ENCODE measurements around the gene SPTBN1.

Gene SPTBN1

DNA sequence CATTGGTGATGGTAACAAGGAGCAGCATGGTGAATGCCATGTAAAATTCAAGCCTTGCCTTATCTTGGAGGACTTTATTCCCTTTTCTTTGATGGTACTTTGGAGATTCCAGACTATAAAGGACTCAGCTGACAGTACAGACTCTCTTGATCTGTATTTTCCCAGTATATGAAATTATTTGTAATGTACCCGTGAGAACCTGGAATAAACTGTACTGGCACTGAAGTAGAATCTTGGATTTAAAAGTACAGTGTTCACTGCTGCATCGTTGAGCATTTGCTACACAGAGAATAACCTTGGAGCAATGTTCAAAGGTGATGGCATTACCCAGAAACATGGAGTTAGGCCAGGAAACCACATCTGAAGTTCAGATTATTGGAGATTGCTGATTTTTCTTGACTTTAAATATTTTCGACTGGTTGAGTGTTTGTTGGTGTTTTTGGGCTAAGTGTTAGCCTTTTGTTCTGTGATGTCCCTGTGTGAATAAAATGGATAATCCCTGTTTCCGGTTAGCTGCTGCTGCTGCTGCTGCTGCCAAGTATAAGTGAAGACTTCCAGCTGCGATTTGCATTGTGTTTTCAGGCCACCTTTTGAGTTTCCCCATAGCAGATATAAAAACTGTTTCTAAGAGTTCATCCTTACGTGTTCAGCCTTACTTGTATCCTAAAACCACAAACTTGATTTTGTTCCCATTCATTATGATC is 122.0 kb downstream of the SPTBN1 start:
- DNase-seq, result no peak

DNA sequence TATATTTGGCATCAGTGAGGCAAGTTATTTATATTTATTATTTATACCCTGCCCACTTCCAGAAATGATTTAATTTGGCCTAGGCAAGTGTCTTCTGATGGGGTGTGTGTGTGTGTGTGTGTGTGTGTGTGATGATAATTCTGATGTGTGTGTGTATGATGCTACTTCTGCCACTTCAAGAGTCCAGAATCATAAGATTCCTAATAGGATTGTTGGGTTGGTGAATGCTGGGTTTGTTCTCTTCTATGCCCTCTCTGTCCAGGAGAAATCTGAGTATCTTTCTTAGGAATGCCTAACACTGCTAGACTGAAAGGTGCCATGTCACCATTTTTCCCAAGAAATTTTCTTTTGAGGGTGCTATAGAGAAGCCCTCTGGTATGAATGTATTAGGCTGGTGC is 122.5 kb downstream of the SPTBN1 start:
- DNase-seq, result no peak

DNA sequence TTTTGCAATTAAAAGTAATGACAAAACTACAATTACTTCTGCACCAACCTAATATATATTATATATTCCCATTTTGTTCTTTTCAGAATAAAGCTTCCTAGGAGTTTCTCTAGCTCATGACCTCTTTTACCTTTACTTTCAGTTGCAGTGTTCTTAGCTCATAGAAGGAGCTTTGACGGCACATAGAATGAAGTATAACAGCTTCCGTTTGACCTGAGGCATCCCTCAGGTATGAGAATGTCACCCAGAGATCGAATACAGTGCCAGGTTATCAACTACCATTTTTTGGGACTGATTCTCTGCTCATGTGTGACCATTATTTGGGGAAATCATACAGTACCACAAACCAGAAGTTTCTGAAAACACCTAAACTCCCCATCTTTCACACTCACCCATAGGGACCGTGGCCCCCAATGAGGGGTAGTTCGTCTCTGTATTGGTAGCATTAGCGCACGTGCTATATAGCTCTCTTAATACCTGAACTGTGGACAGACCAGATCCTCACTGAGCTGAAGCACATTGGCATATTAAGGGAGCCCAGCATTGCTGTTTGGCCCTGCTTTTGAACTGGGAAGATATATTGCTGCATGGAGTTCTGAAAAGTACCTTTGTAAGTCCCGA is 123.0 kb downstream of the SPTBN1 start:
- no peak for DNase-seq

DNA sequence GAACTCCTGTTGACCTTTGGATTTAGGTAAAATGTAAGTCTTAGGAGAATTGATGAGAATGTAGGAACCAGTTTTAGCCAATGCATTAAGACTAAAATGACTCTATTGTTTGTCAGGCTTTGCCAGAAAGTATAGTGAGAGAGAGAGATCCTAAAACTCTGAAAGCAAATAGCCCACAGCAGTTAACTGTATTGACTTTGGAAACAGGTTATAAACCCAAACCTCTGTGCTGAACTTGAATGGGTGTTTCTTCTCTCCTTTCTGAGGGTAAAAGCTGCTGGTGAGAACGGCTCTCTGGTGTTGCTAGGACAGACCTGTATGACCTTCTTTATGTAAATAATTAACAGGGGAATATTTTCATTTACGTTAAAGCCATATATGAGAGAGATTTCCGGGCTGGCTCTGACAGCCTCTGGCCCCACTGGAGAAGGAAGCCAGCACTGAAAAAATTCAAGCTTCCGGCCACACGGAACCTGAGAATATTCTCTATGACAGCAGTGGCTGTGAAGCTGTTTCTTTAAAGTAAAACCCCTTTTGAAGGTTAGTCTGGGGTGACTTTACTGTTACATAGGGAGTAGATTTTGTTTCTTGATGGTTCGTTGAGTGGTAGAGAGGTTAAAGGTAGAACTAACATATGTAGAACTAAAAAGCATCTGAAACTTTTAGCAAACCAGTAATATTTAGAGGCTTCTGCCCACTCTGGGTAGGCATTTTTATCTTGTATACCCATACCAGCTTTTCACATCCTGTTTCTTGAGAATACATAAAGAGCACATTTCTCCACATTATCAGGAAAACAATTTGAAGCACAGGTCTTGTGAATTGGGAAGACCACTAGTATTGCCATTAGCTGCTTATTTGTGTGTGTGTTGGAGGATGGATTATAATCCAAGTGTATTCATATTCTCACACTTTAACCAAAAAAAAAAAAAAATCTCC is 123.8 kb downstream of the SPTBN1 start:
- DNase-seq, result no peak

DNA sequence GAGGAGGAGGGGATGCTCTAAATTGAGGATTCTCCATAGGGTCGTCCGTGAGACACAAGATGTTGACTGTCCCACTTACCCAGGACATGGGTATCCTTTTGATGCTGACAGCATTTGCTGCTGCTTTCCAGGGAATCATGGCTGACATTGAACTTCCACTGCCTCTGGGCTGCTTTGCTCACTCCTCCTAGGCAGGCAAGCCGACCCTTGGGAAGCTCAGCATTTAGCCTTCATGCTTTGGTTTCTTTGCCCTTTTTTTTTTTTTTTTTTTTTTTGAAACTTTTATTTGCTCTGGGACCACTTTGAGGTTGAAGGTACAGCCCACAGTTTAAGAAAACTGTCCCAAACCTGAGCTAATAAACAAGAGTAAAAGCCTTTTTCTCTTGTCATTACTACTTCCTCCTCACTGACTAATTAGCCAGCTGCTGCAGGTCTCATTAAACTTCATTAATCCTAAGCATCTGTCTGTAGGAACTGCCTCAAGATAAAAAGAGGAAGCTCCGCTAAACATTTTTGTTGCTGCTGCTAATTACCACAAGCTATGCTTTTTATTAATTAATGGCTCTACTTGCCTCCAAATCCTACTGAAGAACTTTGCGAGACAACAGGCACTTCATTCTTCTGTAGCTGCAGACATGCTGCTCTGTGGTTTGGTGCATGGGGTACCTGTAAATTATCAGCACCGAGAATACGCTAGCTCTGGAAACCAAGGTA is 125.4 kb downstream of the SPTBN1 start:
- DNase-seq, result no peak

DNA sequence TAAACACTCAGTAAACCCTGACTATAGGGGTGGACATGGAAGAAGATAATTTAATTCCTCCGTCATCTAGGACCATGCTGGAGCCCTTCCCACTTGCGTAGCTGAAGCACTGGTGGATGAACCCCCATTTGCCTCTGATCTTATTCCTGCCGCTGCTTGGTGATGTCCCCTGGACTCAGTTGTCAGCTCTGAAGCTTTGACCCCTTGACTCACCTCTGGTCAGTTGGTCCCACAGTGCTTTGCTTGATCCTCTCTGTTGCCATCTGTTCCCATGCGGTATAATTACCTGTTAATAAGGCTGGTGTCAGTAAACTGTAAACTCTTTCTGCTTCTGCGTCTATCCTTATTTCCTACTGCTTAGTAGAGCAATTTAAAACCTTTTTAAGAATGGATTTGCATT is 126.9 kb downstream of the SPTBN1 start:
- no peak for DNase-seq

DNA sequence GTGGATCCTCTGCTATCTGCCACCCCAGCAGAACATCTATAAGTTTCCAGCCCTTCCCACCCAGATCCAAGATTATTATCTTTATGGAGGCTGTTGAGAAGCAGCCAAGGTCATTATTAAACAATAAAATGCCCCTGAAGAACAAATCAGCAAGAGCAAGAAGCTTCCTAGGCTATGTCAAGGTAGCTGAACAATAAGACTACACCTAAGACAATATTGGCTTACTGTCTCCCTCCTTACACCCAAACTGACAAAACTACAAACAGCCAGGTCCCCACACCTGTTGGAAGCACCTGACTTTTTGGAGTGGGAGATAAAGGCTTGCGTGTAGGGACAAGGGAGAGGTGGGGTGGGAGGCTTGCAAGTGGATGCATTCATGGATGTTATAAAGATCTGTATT is 128.5 kb downstream of the SPTBN1 start:
- no peak for DNase-seq

DNA sequence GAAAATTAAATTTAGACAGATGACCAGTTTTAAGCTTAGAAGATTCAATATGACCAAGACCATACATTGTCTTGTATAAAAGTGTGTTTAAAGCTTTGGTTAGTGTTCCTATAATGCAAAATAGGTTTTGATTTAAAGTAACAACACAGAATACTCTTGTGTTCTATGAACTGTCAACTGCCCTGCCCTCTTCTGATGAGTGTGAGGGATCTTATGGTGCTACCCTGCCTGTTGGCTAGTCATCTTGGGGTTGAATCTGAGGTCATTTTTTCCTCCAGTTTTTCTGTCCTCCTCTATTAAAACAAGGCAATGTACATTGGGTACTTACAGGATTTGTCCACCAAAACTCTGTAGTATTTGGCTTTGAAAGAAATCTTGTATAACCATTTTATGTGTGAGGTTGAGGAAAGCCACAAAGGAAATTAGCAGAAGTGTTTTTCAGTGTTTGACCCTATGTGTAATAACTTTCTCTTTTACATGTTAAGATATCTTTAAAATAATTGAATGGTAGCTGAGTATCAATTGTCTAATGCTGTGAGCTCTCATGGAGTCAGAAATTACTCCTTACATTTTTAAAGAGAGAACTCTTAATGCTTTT is 129.1 kb downstream of the SPTBN1 start:
- no peak for DNase-seq

DNA sequence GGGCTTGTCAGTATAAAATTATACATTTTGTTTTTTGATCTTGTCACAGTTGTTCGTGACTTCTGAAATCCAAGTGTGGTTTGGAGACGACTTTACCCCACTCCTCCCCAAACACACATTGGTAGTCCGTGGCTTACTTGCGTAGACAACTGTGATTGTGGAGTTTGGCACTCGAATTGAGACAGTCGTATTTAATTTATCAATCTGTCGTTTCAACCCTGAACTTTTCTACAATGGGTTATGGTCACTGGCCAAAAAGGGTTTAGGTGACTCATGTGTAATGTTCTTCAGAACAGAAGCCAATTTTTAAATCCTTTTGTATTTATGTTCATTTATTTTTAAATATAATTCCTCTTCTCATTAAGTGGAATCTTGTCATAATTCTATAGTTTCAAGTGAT is 129.9 kb downstream of the SPTBN1 start:
- no peak for DNase-seq

DNA sequence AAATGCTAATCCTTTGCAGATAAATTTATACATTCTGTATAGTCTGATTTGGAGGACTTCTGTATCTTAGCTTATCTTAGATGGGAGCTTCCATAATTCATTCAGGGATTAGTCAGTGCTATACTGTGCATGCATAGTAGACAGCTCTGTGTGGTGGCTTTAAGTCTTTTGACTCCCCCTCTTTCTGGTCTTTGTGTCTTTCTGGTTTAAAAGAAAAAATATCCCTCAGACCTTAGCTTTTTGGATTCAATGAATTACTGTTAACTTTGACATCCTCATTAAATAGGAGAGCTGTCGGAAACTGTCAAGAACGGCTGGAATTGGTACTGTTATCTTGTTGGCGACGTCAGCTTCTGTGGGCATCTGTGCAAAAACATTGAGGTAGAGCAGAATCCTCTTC is 130.4 kb downstream of the SPTBN1 start:
- no peak for DNase-seq

DNA sequence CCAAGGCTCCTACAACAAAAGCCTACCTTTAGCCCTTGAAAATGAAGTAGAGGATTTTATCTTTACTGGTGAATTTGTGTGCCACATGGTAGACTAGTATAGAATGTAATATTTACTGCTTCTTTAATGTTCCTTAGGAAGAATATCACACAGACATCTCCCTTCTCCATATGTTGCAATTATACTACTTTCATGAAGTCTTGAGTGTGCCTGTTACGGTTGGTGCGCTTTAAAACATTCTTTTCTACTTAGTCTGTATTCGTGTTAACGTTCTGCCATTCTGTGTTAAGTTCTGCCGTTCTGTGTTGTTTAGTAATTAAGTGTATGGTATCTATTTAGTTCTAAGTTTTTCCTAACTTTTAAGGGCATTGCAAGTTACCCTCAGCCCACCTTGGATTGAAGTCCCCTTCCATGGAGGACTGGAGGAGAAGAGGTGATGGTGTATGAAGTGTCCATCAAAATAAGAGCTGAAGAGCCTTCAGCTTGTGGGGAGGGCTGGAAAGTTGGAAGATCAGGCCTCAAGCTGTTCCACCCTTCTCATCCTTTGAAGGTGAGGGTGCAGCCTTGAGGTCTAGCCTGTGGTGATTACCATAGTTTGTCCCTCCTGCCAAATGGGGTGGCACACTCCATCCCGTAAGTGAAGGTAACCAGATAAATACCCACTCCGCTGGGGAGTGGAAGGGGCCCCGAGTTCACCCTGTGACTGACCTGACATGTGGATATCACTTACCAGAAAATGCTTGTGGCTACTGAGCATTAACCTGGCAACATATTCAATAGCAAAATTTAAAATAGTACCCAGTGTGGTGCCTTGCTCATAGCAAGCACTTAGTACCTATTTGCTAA is 131.3 kb downstream of the SPTBN1 start:
- DNase-seq, result no peak

DNA sequence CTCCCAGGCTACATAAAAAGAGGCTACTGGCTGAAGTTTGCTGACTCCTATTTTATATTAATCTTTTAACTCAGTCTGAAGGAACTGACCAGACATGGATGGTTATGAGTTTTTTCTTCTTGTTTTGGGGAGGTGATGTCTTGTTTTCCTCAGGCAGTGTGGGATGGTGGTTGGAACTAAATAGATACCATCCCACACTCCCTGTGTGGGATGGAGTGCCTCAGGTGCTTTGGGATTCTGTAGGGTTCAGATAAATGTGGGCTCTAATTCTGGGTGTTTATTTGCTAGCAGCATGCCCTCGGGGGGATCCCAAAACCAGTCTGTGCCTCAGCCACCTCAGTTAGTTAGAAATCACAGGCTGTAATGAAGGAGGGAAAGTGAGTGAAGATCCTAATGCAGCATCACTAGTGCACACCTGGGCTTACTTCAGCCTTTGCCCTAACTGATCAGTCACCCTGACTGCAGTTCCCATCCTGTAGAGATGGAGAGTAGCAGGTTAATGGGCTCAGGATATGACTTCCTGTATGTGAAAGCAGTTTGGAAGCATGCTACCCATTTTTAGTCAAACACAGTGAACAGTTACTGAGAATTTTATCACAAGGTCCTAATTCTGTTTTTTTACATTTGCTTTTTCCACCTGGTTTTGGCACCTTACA is 132.2 kb downstream of the SPTBN1 start:
- DNase-seq, result no peak

DNA sequence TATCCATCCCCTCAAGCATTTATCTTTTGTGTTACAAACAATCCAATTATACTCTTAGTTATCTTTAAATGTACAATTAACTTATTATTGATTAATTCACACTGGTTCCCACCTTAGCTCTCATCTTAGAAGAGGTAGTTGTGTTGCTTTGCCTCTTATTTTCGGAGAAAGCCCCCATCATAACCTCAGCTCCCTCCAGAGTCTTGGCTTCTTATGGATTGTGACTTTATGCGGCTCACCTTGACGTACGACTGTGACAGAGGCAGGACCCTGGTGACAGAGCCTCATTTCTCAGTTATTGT is 132.9 kb downstream of the SPTBN1 start:
- no peak for DNase-seq

DNA sequence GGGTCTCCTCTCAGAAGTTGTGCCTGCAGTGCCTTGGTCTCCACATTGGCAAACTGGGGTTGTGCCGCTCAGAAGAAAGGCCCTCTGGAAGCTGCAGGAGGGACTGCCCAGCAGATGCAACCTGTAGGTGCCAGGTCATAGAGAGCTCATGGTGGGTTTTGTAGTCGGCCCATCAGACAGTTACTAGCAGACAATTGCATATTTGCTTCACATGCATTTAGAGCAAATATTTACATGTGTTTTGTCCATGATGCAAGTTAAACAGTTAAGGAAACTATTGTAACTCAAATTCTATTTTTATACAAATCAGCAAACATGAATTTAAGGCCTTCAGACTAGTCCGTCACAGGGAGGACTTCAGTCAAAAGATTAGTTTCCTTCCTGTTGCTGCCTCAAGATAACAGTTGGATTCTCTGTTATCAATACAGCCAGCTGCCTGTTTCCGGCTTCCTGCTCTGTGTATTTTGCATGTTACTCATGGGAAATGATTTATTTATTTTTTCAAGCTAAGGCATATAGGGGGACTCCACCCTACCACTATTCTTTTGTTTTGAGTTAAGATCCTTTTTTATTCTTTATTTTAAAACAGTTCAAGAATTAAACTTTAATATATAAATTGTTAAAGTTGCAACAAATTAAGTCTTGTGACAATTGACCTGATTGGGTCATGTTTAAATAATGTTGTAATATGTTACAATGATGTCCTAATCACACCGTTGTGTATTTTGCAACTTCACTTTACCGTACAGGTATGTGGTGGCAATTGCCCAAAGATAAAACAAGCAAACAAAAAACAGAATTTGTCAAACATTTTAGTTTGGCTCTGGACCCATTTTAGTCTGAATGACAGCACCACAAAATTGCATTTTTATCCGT is 133.5 kb downstream of the SPTBN1 start:
- DNase-seq, result no peak

DNA sequence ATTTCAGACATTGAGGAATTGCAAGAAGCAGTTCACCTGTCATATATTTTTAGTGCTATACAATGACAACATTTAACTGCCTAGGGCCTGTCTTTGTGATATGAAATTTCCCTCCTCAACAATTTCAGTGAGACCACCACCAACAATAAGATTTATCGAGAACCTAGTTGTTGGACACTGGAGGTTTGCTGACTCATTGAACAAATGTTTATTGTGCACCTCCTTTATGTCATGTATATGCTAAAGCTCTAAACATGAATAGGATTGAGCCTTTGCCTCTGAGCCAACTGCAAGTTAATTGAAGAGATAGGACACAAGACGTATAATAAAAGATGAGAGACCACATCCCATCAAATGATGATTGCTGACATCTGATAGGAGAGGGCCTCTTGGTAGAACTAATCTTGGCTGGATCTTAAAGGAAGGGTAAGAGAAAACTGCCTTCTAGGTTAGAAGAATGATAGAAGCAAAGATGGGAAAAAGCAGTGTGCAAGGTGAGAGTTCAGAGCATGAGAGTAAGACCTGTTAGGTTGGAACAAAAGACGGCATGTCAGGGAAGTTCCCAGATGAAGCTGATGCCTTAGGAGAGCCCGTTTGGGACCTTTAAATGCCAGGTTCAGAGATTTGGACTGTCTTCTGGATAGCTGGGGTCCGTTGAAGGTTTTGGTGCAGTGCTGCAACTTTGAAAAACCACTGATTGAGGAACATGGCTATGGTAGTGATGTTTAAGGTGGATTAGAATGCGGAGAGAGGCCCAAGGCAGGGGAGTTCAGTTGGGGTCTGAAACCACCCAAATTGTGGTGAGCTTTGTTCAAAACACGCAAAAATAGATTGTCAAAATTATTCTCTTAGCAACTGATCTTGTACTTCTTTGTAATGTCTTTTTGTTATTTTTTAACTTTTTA is 134.3 kb downstream of the SPTBN1 start:
- DNase-seq, result no peak

DNA sequence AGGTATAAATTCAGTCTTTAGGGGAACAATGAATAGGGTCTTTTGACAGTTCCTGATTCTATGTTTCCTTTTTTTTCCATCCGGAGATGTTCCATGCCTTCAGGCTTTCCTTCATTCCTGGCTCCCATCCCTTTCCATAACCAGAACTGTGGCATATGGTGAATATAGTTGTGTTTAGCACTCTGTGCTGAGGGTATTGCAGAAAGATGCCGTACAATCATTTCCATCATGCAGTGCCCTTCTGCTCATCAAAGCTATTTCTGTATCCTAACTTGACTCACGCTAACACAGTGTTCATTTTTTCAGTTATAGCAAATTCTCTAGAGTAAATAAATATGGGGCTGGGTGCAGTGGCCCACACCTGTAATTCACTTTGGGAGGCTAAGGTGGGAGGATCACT is 135.4 kb downstream of the SPTBN1 start:
- no peak for DNase-seq

DNA sequence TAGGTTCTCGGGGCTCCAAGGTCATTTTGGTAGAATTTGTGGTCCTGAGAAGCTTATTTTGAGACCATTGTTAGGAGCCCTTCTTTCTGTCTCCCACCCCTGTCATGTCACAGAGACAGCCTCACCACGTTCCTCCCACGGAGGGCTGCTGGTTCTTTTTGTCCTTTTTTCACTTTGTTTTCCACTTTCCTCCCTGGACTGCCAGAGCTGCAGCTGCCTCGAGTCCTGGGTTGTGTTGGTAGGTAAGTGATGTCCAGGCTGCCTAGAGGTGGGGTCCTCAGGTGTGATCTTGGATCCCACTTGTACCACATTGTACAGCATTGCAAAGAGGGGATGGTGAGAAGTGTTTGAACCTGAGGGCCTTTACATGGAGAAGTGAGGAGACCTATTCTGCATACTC is 137.1 kb downstream of the SPTBN1 start:
- DNase-seq, result no peak

DNA sequence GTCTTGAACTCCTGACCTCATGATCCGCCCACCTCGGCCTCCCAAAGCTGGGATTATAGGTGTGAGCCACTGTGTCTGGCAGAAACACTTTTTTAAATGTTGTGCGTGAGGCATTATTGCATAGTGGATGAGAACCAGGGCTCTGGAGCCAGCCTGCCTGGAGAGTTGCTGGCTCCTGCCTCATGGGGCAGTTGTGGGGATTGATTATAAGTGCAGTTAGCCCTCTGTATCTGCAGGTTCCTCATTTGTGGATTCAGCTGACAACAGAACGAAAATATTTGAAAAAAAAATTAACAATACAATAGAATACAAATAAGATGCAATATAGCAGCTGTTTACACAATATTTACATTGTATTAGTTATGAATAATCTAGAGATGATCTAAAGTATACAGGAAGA is 137.9 kb downstream of the SPTBN1 start:
- no peak for DNase-seq

DNA sequence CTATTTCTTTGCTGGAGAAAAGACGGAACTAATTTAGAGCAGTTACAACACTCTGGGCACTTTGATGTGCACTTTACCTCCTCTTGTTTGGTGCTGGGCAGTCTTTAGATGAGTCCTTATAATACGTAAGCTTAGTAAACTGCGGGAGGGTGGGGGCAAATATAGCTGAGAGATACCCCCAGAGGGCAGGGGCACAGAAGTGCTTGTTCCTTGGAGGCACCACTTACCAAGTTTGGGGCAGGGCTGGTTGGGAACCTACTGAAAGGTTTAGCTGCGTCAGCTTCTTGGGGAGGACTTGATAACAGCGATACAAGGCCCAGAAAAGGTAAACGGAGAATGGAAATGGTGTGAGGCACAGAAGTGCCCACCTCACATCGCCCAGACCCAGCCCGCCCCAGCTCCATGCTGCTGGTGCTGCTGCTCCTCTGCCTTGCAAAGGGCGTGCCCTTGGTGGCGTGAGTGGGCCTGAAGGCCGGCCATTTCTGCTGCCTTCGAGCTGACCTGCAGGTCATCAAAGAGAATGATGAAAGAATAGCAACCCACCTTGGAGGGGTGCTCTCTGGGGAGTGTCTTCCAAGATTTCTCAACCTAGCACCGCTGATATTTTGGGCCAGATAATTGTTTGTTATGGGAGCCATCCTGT is 139.2 kb downstream of the SPTBN1 start:
- DNase-seq, result no peak
